ENCODE measurements around the gene STRAP. TPM values are rescaled to one million over a fixed set of nuclear protein-coding genes. Genes with fewer than 3 reads are reported as not detected.

Gene STRAP
- total and polyA plus RNA-seq, 2 of the 8 experiments (the other 6 are each of a cell fraction or from before 2014, with no cell fraction given): 107 to 251 TPM

DNA sequence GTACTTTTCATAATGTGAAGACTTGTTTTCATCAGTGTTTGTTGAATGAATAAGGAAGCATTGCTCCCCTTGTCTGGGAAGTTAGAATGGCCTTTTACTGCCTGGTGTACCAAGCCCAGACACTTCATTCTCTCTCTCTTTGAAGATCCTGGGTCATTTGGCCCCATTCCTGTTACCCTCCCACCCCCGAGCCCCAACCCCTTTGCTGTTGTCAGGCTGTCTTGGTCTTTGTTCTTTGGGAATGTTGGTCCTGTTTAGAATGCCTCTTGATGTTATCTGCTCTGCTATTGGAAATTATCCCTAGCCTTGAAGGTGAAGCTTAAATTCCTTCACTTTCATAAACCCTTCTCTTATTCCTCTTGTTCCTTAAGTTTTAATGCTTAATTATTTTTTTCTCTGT, 42.8 kb downstream of the STRAP start (continued):
- no peak for TF ChIP-seq SP1 (IDR thresholded peaks at IDR 0.05; ENCODE audit: low read depth, low read length)
- TF ChIP-seq EGR1 (IDR thresholded peaks at IDR 0.05; ENCODE audit: borderline replicate concordance, low read depth, low read length): no peak

Data from H1 (cell line).